ENCODE measurements around the gene ABTB2. TPM values are rescaled to one million over a fixed set of nuclear protein-coding genes. Genes with fewer than 3 reads are reported as not detected.

Gene ABTB2
- total RNA-seq, 1 experiment from 2014 or later = 3.6 TPM

- H3K4me3 ChIP-seq (ENCODE audit: low read depth, low read length) = no peak overlapping the region
- POLR2A ChIA-PET = no interaction called here
- no peaks in the 10 kb centered on the region for H3K27me3 ChIP-seq (replicated peaks; ENCODE audit: control insufficient read depth, insufficient read depth, low read length)
- no peaks in the 10 kb centered on the region for H3K9me3 ChIP-seq
- no peaks in the 10 kb centered on the region for H3K4me1 ChIP-seq
- Mint-ChIP-seq H3K36me3 (ENCODE audit: insufficient read depth, unreplicated experiment) (no peaks in the 10 kb centered on the region), H3K4me1 (ENCODE audit: low read depth, unreplicated experiment) (no peaks in the 10 kb centered on the region), H3K9me3 (ENCODE audit: unreplicated experiment) (no peaks in the 10 kb centered on the region), H3K27me3 (ENCODE audit: insufficient read depth, unreplicated experiment) (no peaks in the 10 kb centered on the region), H3K27ac (ENCODE audit: unreplicated experiment) (peak overlapping the region; percentile 64), H3K4me3 (ENCODE audit: unreplicated experiment) (no peak overlapping the region)
- intact Hi-C loops (cut with micrococcal nuclease; ENCODE audit: unreplicated experiment) = no loop called here
- CTCF ChIA-PET = no interaction called here
- TF ChIP-seq, protein P1, sequence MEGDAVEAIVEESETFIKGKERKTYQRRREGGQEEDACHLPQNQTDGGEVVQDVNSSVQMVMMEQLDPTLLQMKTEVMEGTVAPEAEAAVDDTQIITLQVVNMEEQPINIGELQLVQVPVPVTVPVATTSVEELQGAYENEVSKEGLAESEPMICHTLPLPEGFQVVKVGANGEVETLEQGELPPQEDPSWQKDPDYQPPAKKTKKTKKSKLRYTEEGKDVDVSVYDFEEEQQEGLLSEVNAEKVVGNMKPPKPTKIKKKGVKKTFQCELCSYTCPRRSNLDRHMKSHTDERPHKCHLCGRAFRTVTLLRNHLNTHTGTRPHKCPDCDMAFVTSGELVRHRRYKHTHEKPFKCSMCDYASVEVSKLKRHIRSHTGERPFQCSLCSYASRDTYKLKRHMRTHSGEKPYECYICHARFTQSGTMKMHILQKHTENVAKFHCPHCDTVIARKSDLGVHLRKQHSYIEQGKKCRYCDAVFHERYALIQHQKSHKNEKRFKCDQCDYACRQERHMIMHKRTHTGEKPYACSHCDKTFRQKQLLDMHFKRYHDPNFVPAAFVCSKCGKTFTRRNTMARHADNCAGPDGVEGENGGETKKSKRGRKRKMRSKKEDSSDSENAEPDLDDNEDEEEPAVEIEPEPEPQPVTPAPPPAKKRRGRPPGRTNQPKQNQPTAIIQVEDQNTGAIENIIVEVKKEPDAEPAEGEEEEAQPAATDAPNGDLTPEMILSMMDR (IDR thresholded peaks at IDR 0.05; ENCODE audit: insufficient read depth in 1 of 2, low read depth in 1 of 2, low read length in 1 of 2, severe bottlenecking in 1 of 2, unreplicated experiment in 1 of 2) = no peak
- no peaks in the 10 kb centered on the region for H3K36me3 ChIP-seq (ENCODE audit: control insufficient read depth, insufficient read depth, low read length)
- BruUV-seq (replicated peaks) = no TSS peak
- no peak for DNase-seq
Measured at GRCh38 chr11:34275486-34275885, 82.3 kb downstream of the ABTB2 start.

DNA sequence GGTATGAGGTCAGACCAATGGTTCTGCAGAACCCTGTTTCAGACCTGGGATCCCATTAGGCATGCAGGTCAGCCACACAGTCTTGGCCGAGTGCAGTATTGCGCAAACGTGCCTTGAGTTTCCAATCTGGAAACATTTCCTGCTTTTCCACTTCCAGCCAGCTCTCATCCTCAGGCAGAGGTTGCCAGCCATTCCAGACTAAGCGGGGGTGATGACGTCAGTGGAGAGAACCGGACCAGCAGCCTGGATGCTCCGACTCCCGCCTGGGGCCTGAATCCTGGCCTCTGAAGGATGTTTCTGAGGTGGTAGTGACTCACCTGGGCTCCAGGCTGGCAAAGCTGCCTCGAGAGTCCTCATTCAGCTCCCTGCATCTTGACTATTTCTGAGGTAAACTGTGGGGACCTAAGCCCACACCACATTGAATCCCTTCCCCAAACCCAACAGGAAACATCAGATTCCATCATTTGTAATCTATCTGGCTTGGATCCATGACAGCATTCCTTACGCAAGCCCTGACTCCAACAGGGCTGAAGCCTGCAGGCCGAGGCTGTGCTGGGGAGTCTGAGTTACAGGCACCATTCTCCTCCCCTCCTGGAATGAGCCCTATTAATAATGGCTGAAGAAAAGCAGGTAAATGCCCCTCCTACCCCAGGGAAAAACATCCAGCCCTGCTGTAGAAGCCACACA, 83.0 kb downstream of the ABTB2 start:
- no peaks in the 10 kb centered on the region for H3K36me3 ChIP-seq (ENCODE audit: control insufficient read depth, insufficient read depth, low read length)
- H3K9me3 ChIP-seq = no peaks in the 10 kb centered on the region
- no peaks in the 10 kb centered on the region for H3K4me1 Mint-ChIP-seq (ENCODE audit: low read depth, unreplicated experiment)
- peak; percentile 69 to 83 for DNase-seq
- no peaks in the 10 kb centered on the region for H3K27me3 ChIP-seq (replicated peaks; ENCODE audit: control insufficient read depth, insufficient read depth, low read length)
- H3K4me3 Mint-ChIP-seq (ENCODE audit: unreplicated experiment) = no peak overlapping the region
- ChIA-PET POLR2A (no interaction called here), CTCF (interaction anchor here (1.1 kb wide), 1 partner anchor 100 kb away, joined by 3 read pairs; no protein-coding TSS in a partner anchor)
- H3K27me3 Mint-ChIP-seq (ENCODE audit: insufficient read depth, unreplicated experiment) = no peaks in the 10 kb centered on the region
- no peaks in the 10 kb centered on the region for H3K36me3 Mint-ChIP-seq (ENCODE audit: insufficient read depth, unreplicated experiment)
- TF ChIP-seq, protein P1 (IDR thresholded peaks at IDR 0.05; ENCODE audit: insufficient read depth in 1 of 2, low read depth in 1 of 2, low read length in 1 of 2, severe bottlenecking in 1 of 2, unreplicated experiment in 1 of 2) = no peak
- intact Hi-C loops (cut with micrococcal nuclease; ENCODE audit: unreplicated experiment) = no loop called here
- no peaks in the 10 kb centered on the region for H3K9me3 Mint-ChIP-seq (ENCODE audit: unreplicated experiment)
- no peaks in the 10 kb centered on the region for H3K4me1 ChIP-seq
- peak overlapping the region; percentile 64 for H3K27ac Mint-ChIP-seq (ENCODE audit: unreplicated experiment)
- H3K4me3 ChIP-seq (ENCODE audit: low read depth, low read length) = no peak overlapping the region
- BruUV-seq (replicated peaks) = no TSS peak

DNA sequence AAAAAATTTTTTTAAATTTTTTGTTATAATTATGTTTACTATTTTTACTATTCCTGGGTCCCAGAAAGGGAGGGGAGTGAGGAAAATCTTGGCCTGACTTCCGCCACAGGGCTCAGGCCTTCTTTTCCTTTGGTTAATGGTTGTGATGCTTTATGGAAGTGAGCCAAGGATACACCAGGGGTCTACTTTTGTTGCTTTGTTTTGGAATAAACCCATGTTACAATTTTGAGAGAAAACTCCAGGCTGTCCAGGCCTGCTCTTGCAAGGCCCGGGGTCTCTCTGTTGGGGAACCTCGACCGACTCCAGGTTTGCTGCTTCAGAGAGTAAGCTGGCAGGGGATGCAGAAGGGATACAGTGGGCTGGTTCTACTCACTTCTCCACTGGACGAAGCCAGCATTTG, 84.7 kb downstream of the ABTB2 start:
- ChIA-PET CTCF (no interaction called here), POLR2A (no interaction called here)
- H3K9me3 Mint-ChIP-seq (ENCODE audit: unreplicated experiment) = no peaks in the 10 kb centered on the region
- H3K27me3 Mint-ChIP-seq (ENCODE audit: insufficient read depth, unreplicated experiment) = no peaks in the 10 kb centered on the region
- no peak overlapping the region for H3K27ac Mint-ChIP-seq (ENCODE audit: unreplicated experiment)
- H3K9me3 ChIP-seq = no peaks in the 10 kb centered on the region
- TF ChIP-seq, protein P1 (IDR thresholded peaks at IDR 0.05; ENCODE audit: insufficient read depth in 1 of 2, low read depth in 1 of 2, low read length in 1 of 2, severe bottlenecking in 1 of 2, unreplicated experiment in 1 of 2) = no peak
- no peaks in the 10 kb centered on the region for H3K36me3 Mint-ChIP-seq (ENCODE audit: insufficient read depth, unreplicated experiment)
- H3K36me3 ChIP-seq (ENCODE audit: control insufficient read depth, insufficient read depth, low read length) = no peaks in the 10 kb centered on the region
- no peaks in the 10 kb centered on the region for H3K4me1 ChIP-seq
- BruUV-seq (replicated peaks) = no TSS peak
- no peaks in the 10 kb centered on the region for H3K27me3 ChIP-seq (replicated peaks; ENCODE audit: control insufficient read depth, insufficient read depth, low read length)
- no peaks in the 10 kb centered on the region for H3K4me1 Mint-ChIP-seq (ENCODE audit: low read depth, unreplicated experiment)
- DNase-seq = no peak
- H3K4me3 ChIP-seq (ENCODE audit: low read depth, low read length) = no peak overlapping the region
- intact Hi-C loops (cut with micrococcal nuclease; ENCODE audit: unreplicated experiment) = no loop called here
- H3K4me3 Mint-ChIP-seq (ENCODE audit: unreplicated experiment) = no peak overlapping the region

All from Caco-2 (cell line).